Measurements from ENCODE around the gene RASSF7.

DNA sequence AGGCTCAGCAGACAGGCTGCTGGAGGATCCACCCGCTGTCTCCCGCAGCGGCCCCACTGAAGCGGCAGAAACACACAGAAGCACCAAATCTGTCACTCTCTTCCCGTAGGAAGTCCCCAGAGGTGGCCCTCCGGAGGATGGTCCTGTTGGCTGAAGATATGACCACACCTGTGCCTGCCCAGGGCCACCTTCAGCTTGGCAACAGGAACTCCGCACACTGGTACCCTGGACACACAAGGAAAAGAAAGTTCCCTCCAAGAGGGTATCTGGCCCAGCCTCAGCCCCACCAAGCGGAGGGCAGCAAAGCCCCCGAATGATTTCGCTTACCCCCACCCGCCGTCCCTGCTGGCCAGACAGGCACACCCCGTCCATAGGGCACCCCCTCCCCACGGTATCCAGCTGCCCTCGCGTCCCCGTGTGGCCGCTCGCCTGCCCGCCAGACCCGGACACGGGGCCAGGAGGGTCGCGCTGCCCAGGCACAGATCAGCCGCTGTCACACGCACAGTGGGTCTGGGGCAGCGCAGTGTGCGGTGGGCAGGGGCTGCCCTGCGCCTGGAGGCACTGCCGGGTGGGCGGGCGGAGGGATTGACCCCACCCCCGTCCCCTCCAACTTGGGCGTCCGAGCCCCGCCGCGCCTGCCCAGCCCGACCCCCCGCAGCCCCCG lies 7.0 kb downstream of the RASSF7 start:
- TF ChIP-seq SMAD1 (IDR thresholded peaks at IDR 0.05; ENCODE audit: low read depth, partially characterized antibody), result no peak
- no peak; a peak in 1 of 4 replicates for TF ChIP-seq SRF (IDR thresholded peaks at IDR 0.05; ENCODE audit: low read depth in 2 of 2, low read length in 2 of 2)
- no peak for TF ChIP-seq ZNF274 (IDR thresholded peaks at IDR 0.05; ENCODE audit: insufficient read depth, insufficient read length)
- TF ChIP-seq ZNF207 (IDR thresholded peaks at IDR 0.05; ENCODE audit: borderline replicate concordance), result no peak
- no peak for TF ChIP-seq POLR2AphosphoS5 (IDR thresholded peaks at IDR 0.05; ENCODE audit: low read length)
- TF ChIP-seq IKZF1 (conservative IDR thresholded peaks at IDR 0.05), result no peak

Data from GM12878 (cell line).